ENCODE measurements around the gene NXN. TPM values are rescaled to one million over a fixed set of nuclear protein-coding genes. Genes with fewer than 3 reads are reported as not detected.
"Not testable (repeated sequence)": the region's sequence is repeated elsewhere in the genome, so short reads cannot be mapped to it uniquely, and the experiment has no call there.

NXN gene
- total RNA-seq, 1 donor from 2014 or later = 76.4 TPM

DNA sequence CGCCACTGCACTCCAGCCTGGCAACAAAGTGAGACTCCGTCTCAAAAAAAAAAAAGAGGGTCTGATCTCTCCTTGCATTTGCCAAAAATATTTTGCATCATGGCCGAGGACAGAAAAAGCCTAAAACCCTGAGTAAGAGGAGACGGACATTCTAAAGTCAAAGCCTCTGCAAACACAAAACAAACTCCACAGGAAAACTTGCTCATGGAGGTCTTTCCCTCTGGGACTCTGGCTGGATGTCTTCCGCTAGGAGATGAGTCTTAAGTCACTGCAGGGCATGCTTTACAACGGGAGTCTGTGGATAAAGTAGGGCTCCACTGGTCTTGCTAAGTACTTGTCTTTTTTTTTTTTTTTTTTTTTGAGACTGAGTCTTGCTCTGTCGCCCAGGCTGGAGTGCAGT lies 123.4 kb downstream of the NXN start:
- H3K4me1 Mint-ChIP-seq = peaks cover 47% of the 10 kb centered on the region
- H3K9me3 Mint-ChIP-seq = no peaks in the 10 kb centered on the region
- TF ChIP-seq CTCF (conservative IDR thresholded peaks at IDR 0.05) = no peak
- H3K36me3 Mint-ChIP-seq (ENCODE audit: low read depth) = peaks cover 6% of the 10 kb centered on the region
- no peak overlapping the region for H3K27ac Mint-ChIP-seq (ENCODE audit: unreplicated experiment)
- no peak overlapping the region for H3K4me3 Mint-ChIP-seq
- no peaks in the 10 kb centered on the region for H3K27me3 Mint-ChIP-seq (ENCODE audit: low read depth)
- DNase-seq (ENCODE audit: low read depth, low spot score) = no peak

DNA sequence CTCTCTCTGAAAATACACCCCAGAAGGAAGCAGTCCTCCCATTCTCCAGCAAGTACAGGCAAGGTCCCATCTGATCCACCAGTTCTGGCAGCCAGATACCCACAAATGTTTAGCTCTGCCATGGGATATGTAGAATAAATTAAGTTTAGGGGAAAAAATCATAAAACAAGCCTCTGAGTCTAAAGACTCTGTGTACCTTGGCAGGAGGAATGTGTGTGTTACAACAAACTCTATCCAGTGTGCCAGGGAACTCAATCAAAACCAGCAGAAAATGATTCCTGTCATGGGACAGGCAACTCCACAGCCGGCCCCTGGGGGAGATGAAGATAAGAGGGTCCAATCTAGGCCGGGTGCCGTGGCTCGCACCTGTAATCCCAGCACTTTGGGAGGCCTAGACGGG lies 124.0 kb downstream of the NXN start:
- Mint-ChIP-seq H3K4me1 (peaks cover 53% of the 10 kb centered on the region), H3K9me3 (no peaks in the 10 kb centered on the region), H3K27ac (ENCODE audit: unreplicated experiment) (no peak overlapping the region), H3K36me3 (ENCODE audit: low read depth) (peaks cover 6% of the 10 kb centered on the region), H3K4me3 (no peak overlapping the region), H3K27me3 (ENCODE audit: low read depth) (no peaks in the 10 kb centered on the region)
- DNase-seq (ENCODE audit: low read depth, low spot score) = no peak
- TF ChIP-seq CTCF (conservative IDR thresholded peaks at IDR 0.05) = no peak

DNA sequence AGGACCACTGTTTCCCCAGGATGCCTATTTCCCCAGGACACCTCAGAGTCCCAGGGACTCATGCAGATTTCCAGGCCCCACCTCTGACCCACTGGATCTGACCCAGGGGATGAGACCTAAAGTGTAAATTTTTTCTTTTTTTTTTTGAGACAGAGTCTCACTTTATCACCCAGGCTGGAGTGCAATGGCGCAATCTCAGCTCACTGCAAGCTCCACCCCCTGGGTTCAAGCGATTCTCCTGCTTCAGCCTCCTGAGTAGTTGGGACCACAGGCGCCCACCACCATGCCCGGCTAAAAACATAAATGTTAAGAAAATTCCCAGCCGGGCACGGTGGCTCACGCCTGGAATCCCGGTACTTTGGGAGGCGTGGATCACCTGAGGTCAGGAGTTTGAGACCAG lies 126.7 kb downstream of the NXN start:
- H3K27me3 Mint-ChIP-seq (ENCODE audit: low read depth); H3K9me3 Mint-ChIP-seq; H3K27ac Mint-ChIP-seq (ENCODE audit: unreplicated experiment); H3K36me3 Mint-ChIP-seq (ENCODE audit: low read depth); H3K4me3 Mint-ChIP-seq; DNase-seq (ENCODE audit: low read depth, low spot score): not testable (repeated sequence)
- peaks cover 63% of the 10 kb centered on the region for H3K4me1 Mint-ChIP-seq

GRCh38 chr17:852349-852748 lies 127.2 kb downstream of the NXN start:
- Mint-ChIP-seq H3K4me1 (peaks cover 64% of the 10 kb centered on the region), H3K27ac (ENCODE audit: unreplicated experiment) (no peak overlapping the region), H3K9me3 (no peaks in the 10 kb centered on the region), H3K27me3 (ENCODE audit: low read depth) (no peaks in the 10 kb centered on the region), H3K4me3 (no peak overlapping the region), H3K36me3 (ENCODE audit: low read depth) (peaks cover 6% of the 10 kb centered on the region)
- no peak for DNase-seq (ENCODE audit: low read depth, low spot score)
- TF ChIP-seq CTCF (conservative IDR thresholded peaks at IDR 0.05) = no peak

DNA sequence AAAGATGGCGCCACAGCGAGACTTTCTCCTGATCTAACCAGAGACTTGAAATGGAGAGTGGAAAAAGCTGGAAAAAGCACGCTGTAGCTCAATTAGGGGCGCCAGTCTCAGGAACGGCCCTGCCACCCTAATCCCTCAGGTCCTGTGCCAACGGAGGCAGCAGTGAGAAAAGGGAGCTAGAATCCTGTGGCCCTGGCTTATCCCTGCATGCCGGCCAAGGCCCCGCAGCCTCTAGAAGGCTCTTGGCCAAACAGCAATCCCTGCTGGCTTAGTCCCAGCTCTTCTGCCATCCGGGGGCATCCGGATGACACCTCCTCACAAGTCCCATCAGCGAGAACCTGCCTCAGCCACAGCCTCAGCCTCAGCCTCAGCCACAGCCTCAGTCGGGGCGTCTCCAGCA lies 127.7 kb downstream of the NXN start:
- DNase-seq (ENCODE audit: low read depth, low spot score) = no peak
- H3K27me3 Mint-ChIP-seq (ENCODE audit: low read depth) = no peaks in the 10 kb centered on the region
- TF ChIP-seq CTCF (conservative IDR thresholded peaks at IDR 0.05) = no peak
- peaks cover 64% of the 10 kb centered on the region for H3K4me1 Mint-ChIP-seq
- peaks cover 6% of the 10 kb centered on the region for H3K36me3 Mint-ChIP-seq (ENCODE audit: low read depth)
- H3K9me3 Mint-ChIP-seq = no peaks in the 10 kb centered on the region
- no peak overlapping the region for H3K4me3 Mint-ChIP-seq
- no peak overlapping the region for H3K27ac Mint-ChIP-seq (ENCODE audit: unreplicated experiment)

DNA sequence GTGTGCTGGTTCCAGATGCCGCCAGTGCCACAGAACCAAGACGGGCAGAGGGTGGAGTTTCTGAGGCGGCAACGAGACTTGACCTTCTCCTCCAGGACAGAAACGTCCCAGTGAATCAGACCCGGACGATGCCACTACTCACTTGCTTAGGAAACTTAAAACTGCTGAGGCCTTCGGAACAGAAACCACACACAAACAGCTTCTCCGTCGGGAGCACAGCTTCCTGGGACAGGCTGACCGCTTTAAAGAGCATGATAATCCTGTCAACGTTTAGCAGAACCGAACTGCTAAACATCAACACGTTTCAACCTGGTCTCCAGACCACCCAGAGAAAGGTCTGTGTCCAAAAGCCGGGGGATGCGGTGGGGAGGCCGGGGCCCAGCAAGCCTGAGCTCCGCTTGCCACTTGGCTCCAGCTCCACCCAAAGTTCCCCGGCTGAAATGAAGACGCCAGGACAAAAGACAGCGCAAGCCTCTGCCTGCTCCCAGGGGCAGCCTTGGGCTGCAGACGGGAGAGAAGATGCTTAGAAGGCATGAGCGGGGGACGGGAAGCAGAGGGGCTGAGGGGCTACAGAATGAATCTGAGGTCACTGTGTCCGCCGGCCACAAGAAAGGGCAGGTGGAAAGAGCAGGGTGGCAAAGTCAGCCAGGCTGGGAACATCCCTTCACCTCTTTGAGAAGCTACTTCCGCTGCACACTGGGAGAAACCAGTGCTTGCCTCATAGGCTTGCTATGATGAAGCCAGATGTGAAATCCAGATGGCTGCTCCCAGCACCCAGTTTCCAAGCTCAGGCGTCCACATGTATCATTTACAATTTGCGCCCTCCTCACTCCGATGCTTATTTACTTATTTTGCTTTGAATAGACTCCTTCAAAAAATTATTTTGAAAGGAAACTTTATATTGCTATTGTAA lies 128.5 kb downstream of the NXN start:
- DNase-seq (ENCODE audit: low read depth, low spot score) = peak; percentile 5
- H3K27me3 Mint-ChIP-seq (ENCODE audit: low read depth) = no peaks in the 10 kb centered on the region
- H3K4me3 Mint-ChIP-seq = no peak overlapping the region
- TF ChIP-seq CTCF (conservative IDR thresholded peaks at IDR 0.05) = no peak
- H3K4me1 Mint-ChIP-seq = peaks cover 66% of the 10 kb centered on the region
- H3K27ac Mint-ChIP-seq (ENCODE audit: unreplicated experiment) = no peak overlapping the region
- peaks cover 5% of the 10 kb centered on the region for H3K36me3 Mint-ChIP-seq (ENCODE audit: low read depth)
- H3K9me3 Mint-ChIP-seq = no peaks in the 10 kb centered on the region

Data from neural crest cell (in vitro differentiated cells).